ENCODE results near the gene RNASEL.

The RNASEL gene

DNA sequence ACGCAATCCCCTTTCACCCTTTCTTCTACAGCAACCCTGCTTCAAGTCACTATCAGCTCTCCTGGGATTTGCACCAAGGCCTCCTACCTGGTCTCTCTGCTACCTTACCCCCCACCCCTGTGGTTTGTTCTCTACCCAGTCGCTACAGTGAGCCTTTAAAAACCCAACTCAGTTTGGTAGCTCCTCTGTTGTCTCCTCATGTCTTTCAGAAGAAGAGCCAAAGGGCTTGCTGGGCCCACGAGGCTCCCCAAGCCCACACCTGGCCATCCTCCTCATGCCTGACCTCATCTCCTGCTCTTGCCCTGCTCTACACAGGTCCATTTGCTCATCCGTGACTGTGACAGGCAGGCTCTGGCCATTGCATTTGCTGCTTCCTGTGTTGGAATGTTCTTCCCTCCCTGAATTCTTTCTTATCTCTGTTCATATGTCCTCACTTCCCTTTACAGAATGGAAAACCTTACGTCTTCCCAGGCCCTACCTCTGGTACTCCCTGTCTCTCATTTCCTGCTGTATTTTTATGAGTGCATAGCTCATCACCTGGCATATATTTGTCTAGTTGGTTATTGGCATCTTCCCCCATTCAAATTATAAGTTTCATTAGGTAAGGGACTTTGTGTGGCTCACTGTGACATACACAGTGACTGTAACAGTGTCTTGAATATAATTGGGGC, 11.8 kb upstream of the RNASEL start:
- no peak for DNase-seq (ENCODE audit: low read depth, low spot score)

DNA sequence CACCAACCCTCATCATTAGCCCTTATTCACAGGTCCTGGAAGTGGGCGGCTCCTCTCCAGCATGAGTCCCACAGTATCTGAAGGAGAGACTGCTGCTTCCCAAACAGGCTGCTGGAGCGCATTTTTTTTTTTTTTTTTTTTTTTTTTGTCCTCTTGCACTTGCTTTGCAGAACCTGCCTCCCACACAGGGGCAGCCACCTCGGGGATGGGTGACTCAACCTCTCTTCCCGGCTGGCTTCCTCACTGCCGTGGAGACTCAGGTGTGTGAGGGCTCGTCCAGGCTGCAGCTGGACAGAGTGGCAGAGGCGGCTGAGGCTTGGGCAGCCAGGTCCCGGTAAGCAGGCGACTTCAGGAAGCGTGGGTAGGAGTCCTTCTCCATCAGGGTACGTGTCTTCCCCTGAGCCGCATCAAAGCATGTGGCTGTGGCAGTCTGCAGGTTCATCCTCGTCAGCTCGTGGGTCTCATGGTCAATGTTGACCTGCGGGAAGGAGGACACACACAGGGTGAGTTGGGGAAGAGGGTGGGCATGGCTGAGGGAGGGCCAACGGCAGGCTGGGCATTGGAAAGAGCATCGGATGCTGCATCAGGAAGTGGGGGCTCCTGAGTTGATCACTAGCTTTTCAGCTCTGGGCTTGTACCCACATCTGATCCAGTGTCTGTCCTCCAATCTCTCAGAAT, 11.1 kb upstream of the RNASEL start:
- DNase-seq (ENCODE audit: low read depth, low spot score): no peak

DNA sequence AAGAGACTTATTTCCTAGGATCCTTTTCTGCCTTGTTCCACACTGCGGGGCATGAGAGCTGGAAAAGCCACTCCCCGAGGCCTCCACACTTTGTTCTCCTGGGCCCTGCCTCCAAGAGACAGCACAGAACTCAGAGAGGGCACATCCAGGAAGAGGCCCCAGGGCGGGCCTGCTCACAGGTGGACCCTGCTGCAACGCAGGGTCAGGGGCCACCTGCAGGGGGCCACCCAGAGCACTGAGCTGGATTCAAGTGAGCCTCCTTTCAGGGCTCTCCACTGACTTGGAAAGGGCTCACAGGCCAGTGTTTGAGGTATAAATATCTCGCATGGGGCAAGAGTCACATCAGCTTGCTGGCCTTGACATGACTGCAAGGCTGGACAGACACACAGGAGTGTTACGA, 10.3 kb upstream of the RNASEL start:
- no peak for DNase-seq (ENCODE audit: low read depth, low spot score)

DNA sequence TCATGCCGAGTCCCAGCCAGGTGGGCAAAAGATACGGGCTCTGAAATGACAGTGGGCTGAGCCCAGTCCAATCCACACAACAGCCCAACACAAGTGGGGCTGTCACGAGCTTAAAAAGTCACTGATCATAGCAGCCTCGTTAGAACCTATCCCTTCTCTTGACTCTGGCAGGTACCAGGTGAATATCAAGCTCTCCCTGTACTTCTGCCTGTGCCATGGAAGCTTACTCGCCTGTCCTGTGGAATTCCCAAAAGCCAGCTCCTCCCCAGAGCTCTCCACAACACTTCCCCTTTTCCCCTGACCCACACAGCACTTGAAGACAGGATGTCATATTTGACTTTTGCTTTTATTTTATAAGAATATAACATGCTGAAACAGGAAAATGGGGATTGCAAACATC, 9.2 kb upstream of the RNASEL start:
- DNase-seq (ENCODE audit: low read depth, low spot score): no peak

DNA sequence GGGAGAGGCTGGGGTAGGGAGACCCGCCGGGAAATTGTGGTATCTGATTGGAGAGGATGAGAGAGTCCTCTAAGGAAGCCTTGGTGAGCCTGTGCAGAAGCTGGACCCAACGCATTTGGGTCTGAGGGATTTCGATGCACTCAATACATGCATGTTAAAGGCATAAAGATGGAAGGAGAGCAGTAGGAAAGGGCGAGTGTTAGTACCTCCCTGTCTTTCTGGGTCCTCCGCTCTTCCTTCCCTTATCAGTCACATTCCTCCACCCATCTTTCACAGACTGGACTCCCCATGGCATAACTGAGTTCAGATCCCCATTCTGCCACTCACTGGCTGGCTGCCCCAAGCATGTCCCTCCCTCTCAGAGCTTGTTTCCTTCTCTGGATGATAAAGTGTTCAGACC, 7.9 kb upstream of the RNASEL start:
- no peak for DNase-seq (ENCODE audit: low read depth, low spot score)

DNA sequence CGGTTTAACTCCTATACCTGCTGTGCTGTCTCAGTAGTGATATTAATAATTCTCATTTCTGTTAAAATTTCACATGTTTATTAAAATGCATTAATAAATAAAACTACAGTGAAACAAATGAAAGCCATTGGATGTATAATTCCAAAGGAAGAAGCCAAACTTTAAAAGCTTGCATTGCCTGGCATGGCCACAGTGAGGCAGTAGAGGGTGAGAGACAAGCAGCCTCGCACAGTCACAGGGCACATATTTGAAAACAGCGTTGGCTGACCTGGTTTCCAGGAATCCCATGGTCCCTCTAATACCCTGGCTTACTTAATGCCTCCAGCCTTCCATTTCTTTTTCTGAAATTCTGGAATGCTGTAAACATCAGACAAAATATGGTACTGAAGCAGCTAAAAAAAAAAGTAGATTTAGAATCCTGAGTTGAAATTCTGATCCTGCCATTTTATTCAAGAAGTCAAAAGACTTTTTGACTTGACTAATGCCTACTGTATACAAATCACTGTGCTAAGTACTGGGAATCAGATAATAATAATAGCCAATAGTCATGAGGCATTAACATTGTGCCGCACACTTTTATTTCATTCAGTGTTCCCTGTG, 6.7 kb upstream of the RNASEL start:
- no peak for DNase-seq (ENCODE audit: low read depth, low spot score)

DNA sequence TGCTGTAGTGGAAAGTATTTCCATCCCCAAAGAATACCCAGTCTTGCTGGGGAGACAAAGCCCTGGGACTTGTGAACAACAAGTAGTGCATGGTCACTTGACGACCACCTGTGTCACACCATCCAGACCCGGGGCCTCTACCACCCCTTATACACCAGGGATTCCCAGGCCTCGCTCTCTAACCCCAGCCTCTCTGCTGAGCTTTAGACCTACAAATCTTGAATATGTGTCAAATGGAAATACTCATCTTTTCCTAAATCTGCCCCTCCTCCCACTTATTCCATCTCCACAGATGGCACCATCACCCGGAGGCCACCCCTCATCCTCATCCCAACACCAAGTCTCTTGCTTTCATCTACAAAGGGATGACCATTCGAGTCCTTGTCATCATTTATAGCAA, 875 bp upstream of the RNASEL start:
- DNase-seq (ENCODE audit: low read depth, low spot score): no peak

DNA sequence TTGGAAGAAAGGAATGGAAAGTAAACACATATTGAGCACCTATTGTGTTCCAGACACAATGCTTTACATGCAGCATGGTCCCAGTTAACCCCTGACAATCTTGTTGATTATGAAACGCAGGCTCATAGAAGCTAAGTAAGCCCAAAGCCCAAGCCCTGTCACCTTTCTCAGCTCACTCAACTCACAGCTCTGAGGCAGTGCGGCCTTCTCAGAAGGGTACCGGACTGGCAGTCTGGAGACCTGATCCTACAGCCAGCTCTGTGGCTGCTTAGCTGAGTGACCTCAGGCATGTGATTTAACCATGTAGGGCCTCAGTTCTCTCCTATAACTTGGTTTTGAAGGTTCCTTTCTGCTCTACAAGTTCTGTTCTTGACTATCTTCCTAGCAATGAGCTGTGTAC, 464 bp upstream of the RNASEL start:
- no peak for DNase-seq (ENCODE audit: low read depth, low spot score)

DNA sequence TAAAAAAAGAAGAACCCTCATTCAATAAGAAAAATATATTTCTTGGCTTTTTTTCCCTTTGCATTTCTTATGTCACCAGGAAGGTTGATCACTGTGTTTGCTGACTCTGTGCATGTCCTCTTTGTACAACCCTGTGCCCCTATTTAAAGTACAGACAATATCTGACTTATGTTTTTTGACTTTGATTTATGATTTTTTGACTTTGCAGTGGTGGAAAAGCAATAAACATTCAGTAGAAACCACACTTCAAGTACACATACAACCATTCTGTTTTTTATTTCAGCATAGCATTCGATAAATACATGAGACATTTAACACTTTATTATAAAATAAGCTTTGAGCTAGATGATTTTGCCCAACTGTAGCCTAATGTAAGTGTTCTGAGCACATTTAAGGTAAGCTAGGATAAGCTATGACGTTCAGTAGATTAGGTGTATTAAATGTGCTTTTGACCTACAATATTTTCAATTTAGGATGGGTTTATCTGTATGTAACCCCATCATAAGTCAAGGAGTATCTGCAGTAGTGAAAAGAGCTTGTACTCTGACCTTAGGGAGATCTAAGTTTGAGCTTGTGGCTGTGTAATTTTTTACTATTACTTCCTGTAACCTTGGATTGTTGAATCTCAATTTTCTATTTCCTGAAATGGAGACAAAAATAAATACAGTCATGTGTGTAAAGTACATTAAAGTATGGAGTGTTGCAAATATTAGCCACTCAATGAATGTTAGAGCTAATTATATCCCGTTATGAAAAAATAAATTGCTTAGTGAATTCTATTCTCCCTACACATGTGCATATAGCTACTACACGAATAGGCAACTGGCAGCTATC, 1.2 kb downstream of the RNASEL start:
- DNase-seq (ENCODE audit: low read depth, low spot score): no peak

DNA sequence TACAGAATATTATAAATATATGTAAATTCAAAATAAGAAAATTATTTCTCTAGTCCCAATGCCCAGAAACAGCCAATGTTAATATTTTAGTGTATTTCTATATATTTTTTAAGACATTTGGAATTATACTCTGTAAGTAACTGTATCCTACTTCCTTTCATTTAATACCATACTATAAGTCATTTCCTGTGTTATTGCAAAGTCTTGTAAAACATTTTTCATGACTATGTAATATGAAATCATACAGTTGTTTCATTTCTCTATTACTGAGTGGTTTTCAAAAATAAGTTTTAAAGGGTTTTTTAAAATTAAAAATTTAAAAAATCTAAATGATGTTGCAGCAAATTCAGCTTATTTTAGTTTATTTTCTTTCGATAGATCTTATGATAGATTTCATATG, 2.0 kb downstream of the RNASEL start:
- no peak for DNase-seq (ENCODE audit: low read depth, low spot score)

DNA sequence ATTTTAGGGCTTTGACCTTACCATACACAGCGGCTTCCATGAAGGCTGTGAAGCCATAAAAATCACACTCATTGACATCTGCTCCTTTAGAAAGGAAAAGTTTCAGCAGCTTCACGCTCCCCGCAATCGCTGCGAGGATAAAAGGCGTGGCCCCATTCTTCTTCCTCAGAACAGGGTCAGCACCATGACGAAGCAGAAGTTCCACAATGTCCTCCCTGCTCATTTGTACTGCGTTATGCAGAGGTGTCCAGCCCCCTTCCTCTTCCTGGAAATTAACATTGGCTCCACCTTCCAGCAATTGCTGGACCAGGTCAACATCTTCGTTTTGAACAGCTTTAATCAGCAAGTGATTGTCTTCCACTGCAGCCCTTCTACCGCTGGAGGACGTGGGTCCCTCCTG, 2.7 kb downstream of the RNASEL start:
- no peak for DNase-seq (ENCODE audit: low read depth, low spot score)

DNA sequence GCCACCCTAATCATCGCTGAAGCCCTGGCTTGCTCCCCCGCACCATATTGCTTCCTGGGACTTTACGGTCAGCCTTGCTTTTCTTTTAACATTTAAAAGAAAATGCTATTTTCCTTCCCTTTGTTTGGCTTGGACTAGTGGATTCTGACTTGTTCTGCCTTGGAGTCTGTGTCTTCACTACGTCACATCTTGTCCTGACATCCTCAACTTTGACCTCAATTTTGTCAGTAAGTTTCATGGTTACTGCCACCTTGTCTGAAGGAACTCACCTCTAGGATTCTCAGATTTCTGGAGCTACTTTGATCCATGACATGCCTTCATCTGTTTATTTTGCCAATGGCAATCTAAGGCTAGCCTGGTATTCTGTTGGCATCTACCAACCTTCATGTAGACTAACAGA, 4.3 kb downstream of the RNASEL start:
- DNase-seq (ENCODE audit: low read depth, low spot score): no peak

DNA sequence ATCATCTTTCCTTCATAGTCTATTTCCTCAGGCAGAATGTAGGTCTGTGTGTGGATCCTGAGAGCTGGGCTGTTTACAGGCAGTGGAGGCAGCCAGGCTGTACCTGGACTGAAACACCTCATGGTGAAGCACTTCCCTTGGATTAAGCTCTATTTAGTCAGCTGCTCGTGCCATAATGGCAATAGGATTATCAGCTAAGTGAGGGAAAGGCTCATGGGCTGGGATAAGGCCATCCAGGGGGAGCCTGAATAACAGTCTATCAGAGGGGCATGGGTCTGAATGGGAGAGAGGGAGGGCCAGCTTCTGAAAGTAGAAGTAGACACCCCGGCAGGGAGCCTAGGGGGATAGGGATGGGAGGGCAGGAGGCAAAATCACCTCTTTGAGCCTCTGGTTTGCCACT, 8.3 kb downstream of the RNASEL start:
- DNase-seq (ENCODE audit: low read depth, low spot score): no peak

DNA sequence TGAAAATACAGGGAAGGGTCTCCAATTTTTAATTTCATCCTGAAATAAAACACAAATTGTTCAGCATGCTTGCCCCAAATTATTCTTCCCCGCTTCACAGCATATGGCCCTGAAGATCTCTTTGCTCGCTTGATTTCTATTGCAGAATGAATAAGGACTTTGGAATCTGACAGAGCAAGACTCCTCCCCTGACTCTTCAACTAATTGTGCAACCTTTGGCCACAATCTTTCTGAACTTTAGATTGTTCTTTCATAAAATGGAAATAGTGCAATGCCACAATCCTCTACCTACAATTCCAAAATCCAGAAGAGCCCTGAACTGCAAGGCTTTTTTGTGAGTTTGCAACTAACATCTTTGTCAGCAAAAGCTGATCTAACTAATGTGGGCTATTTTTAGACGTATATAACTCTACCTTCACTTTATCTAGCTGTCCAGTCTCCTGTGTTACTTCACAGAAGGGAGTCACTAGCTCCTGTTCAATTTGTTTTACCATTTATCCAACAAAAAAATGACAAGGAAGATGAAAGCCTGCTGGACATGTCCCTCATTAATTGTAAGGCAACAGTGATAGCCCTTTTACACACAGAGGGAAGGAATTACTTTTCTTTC, 13.4 kb downstream of the RNASEL start:
- no peak for DNase-seq (ENCODE audit: low read depth, low spot score)

DNA sequence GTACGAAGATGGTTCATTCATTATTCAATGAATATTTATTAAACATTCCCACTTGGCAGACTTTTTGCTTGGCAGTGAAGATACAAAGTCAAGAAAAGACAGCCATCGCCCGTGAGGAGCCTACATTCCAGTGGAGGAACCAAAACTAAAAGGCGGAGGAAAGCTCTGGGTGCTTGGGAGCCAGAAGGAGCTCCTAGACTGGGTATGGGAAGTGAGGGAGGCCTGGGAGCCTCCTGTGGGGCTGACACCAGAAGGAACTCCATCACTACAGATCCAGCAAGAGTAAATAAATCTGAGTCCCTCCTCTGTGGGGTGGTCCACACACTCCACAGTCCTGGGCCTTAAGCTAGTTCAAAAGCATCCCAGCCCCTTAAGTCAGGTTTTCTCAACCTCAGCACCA, 14.9 kb downstream of the RNASEL start:
- DNase-seq (ENCODE audit: low read depth, low spot score): no peak

DNA sequence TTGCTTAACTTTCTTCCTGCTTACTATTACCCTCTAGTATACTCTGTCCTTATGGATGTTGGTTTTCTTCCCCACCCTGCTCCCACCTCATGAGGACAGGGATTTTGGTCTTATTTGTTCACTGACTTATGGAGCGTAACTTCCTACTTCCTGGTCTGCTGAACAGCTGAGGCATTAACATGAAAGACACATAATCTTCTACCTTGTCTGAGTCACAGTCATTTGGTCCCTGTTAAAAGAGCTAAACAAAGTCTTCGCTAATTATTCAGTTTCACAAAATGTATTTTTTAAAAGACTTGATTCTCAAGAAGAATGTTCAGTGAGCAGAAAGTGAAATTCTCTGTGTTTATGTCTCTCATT, 18.5 kb downstream of the RNASEL start:
- DNase-seq (ENCODE audit: low read depth, low spot score): no peak

DNA sequence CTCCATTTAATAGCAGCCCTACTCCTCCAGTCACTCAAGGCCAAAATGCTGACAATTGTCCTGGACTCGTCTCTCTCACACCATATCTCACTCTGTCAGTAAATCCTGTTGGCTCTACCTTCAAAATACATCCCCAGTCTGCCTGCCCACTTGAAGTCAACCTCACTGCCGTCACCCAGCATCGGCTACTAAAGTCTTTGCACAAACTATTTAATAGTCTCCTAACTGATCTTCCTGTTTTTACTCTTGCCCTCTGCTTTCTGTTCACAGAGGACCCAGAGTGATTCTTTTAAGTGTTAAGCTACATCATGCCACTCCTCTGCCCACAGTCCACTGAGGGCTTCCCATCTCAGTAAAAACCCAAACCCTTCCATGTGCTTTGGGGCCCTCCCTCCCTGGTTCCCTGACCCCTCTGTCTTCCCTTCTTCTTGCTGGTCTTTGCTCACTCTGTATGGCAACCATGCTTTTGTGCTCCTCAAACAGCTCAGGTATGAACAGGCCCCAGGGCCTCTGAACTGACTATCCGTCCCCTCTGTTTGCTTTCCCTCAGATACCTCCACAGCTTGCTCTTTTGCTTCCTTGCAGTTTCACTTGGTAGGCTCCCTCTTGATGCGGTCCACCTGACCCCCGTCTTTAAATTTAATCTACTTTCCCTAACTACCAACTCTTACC, 19.0 kb downstream of the RNASEL start:
- DNase-seq (ENCODE audit: low read depth, low spot score): no peak

DNA sequence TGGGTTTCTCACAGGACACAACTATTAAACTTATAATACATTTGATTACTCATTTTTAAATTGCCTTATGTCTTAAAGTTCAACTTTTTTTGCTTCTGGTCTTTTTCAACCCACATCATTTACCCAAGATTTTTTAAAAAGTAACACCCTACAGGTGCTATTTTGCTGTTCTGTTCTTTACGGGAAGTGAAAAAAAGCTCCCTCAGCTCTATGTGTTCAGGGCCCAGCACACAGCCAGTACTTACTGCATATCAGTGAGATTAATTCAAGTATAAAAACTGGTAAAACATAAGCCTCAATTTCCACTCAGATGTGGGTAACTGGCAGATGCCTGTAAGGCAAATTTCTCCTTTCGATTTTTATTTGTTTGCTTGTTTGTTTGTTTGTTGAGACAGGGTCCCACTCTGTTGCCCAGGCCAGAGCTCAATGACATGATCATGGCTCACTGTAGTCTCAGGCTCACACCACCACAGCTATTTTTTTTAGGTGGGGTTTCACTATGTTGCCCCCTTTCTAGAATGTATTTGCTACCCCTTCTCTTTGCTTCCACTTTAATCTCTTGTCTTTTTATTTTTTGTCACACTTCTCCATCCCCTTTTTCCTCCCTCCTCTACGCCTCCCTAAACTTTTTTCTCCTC, 20.3 kb downstream of the RNASEL start:
- no peak for DNase-seq (ENCODE audit: low read depth, low spot score)

DNA sequence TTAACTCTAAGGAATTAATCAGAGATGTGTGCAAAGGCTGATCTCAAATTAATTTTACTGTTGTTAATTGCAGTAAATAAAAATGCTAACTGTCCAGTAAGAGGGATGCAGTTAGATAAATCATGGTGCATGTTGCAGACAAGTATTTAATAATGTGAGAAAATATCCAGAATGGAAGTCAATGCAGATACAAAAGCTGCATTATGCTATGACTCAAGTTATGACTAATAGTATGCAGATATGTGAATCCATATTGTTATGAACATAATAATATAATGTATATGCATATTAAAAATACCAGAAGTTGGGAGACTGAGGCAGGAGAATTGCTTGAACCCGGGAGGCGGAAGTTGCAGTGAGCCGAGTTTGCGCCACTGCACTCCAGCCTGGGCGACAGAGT, 21.4 kb downstream of the RNASEL start:
- no peak for DNase-seq (ENCODE audit: low read depth, low spot score)

DNA sequence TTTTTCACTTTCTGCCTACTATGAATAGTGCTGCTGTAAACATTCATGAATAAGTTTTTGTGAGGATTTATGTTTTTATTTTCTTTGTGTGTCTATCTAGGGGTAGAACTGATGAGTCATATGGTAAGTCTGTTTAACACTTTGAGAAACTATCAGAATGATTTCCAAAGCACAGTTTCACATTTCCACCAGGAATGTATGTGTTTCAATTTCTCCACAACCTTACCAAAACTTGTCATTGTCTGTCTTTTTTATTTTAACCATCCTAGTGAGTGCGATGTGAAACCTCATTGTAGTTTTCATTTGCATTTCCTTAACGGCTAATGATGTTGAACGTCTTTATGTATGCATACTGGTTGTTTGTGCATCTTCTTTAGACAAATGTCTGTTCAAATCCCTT, 23.5 kb downstream of the RNASEL start:
- no peak for DNase-seq (ENCODE audit: low read depth, low spot score)

DNA sequence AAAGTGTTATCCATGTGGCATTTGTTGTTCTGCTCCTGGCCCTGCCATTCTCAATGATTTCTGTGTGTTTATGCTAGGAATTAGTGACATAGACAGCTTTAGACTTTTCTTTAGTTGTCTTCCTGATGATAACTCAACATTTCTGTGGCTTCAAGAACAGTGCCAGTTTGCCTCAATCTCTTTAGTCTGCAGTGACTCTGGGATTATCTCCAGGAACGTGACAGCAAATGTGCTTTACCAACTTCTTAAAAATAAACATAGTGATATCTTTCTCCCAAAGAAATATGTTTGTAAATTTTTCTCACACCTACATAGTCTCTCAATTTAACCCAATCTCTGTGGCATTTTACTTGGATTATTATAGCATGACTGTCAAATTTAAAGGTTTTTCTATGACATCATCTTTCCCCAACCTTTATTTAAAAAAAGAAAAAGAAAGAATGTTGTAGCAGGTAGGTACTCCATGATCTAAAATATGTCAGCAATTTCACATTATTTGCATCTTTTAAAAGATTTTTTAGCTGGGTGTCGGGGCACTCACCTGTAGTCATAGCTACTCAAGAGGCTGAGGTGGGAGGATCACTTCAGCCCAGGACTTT, 24.6 kb downstream of the RNASEL start:
- DNase-seq (ENCODE audit: low read depth, low spot score): no peak

Measured in smooth muscle cell of the brain vasculature (primary cell).